KOPT-K1 (cell line): ENCODE data around the gene HYDIN.

Source experiments
- H3K27ac ChIP-seq: fragments of 200-600 bp; sonication (generic); 2 replicates; pipeline ENCODE4 v1.5.1; 2016; ENCODE audit warnings: antibody characterized with exemption, mild to moderate bottlenecking, low read depth, low read length; ENCODE audit not compliant: poor library complexity, severe bottlenecking
- H3K36me3 ChIP-seq: fragments of 200-600 bp; sonication (generic); 2 replicates; pipeline ENCODE4 v1.5.1; 2017; ENCODE audit warnings: antibody characterized with exemption, mild to moderate bottlenecking, low read length, moderate library complexity; ENCODE audit not compliant: insufficient read depth
- H3K9me3 ChIP-seq: fragments of 200-600 bp; sonication (generic); 2 replicates; pipeline ENCODE4 v1.5.1; 2017; ENCODE audit warnings: antibody characterized with exemption, low read length, mild to moderate bottlenecking; ENCODE audit not compliant: insufficient read depth, poor library complexity, severe bottlenecking

The HYDIN gene

DNA sequence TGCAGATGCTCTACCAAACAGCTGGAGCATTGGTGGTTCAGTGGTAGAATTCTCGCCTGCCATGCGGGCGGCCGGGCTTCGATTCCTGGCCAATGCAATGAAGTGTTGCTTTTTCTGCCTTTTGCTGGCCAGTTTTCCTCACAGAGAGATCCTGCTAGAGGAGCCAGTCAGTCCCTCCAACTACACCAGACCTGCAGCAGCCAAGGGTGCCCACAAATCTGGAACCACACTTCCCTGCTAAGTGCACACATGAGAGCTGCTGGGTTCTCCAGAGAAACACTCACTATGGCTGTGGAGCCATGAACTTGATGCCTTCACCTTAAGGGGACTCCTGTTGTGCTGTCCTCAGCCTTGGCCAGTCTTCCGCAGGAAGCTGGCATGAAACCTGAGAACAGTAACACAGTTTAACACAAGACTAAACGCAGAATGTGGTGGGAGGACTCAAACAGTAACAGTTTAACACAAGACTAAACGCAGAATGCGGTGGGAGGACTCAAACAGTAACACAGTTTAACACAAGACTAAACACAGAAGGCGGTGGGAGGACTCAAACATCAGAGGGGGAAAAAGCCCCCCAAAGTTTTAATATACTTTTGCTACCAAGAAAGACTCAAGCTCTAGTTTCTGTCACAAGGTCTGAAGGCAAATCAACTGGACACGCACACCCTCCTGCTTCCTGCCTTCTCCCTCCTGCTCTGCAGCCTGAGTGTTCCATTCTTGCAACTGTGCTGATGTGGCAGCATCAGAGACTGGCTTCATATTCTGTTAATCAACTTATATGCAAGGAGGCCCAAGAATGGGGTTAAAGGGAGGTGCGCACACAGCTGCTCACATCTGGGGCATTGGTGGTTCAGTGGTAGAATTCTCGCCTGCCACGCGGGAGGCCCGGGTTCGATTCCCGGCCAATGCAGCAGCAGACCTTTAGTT, 441.6 kb downstream of the HYDIN start:
- no peak overlapping the region for H3K27ac ChIP-seq
- peaks cover 46% of the 10 kb centered on the region for H3K36me3 ChIP-seq
- no peaks in the 10 kb centered on the region for H3K9me3 ChIP-seq

DNA sequence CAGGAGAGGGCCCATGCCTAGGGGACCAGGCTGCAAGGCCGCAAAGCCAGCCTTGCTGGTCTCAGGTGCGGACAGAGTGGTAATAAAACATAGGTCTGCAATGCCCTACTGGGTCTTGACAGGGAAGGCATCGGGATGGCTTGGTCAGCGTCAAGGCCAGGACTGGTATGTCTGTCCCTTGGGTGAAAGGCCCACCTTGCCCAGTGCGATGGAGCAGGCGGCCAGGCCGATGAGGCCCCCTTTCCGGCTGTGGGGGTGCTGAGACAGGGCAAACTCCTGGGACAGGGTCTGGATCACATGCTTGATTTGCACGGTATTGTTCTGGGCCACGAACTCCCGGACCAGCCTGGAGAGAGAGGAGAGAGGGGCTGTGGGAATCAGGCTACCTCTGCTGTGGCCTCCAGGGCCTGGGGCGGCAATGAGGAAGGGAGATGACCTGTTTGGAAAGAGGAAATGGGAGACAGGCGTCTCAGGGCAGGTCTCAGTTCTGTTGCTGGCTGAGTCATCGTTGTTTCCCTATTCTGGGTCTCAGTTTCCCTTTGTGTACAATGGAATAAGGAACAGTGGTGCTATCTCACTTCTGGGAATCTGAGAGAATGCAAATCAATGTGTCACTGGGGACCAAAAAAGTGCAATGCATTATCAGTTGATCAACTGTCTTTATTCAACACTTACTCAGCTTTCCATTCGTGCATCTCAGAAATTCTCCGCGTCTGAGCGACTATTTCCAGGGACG, 444.3 kb downstream of the HYDIN start:
- H3K36me3 ChIP-seq: peaks cover 73% of the 10 kb centered on the region
- H3K27ac ChIP-seq: no peak overlapping the region
- no peaks in the 10 kb centered on the region for H3K9me3 ChIP-seq

- peaks cover 86% of the 10 kb centered on the region for H3K36me3 ChIP-seq
- H3K27ac ChIP-seq: no peak overlapping the region
- H3K9me3 ChIP-seq: no peaks in the 10 kb centered on the region
Observed at GRCh38 chr16:70784692-70785555, 445.6 kb downstream of the HYDIN start.

DNA sequence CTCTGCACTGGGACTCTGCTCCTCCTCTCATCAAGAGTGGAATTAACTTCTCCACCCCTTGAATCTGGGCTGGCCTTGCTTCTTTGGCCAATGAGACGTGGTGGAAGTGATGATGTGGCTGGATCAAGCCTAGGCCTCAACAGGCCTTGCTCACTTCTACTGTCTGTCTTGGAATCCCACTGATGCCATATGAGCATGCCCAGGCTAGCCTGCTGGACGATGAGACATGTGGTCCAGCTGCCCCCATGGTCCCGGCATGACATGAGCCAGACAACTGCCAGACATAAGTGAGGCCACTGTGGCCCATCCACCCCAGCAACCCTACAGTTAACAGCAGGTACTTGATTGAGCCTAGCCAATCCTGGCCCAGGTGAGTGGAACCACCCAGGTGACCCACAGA, 448.3 kb downstream of the HYDIN start:
- Histone ChIP-seq H3K36me3 (peaks cover 96% of the 10 kb centered on the region), H3K9me3 (no peaks in the 10 kb centered on the region), H3K27ac (no peak overlapping the region)

DNA sequence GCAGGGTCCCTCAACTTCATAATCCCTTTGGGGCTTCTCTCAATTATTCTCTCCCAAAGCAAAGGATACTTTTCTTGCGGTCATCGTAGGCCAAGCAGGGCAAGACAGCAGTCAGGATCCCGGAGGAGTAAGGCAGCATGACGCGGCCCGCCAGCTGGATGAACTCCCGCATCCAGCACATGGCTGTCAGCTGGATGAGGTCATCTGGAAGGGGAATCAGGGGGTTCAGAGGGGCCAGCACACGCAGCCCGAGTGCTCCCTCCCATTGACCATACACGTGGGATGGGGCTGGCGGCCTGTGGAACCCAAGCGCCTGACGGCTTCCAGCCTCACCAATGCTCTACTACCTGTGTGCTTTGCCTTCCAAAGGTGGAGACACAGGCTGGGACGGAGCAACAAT, 448.7 kb downstream of the HYDIN start:
- no peak overlapping the region for H3K27ac ChIP-seq
- H3K9me3 ChIP-seq: no peaks in the 10 kb centered on the region
- peaks cover 98% of the 10 kb centered on the region for H3K36me3 ChIP-seq

DNA sequence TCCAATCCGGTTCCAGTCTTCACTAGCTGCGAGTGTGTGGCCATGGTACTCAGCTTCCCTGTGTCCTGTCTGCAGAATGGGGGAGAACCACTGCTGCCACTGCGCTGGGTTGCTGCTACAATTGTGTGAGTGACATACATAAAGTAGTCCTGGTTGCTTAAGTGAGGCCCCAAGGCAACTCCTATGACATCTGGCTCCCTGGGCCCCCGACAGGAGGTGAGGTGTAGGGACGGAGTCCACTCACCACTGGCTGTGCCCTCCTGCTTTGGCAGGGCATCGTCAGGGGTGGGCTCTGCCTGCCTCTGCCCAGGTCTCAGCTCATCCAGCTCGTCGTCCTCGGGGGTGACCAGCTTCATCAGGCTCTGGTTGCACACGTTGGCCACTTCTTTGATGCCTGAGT, 450.0 kb downstream of the HYDIN start:
- Histone ChIP-seq H3K9me3 (no peaks in the 10 kb centered on the region), H3K36me3 (peaks cover 98% of the 10 kb centered on the region), H3K27ac (no peak overlapping the region)

DNA sequence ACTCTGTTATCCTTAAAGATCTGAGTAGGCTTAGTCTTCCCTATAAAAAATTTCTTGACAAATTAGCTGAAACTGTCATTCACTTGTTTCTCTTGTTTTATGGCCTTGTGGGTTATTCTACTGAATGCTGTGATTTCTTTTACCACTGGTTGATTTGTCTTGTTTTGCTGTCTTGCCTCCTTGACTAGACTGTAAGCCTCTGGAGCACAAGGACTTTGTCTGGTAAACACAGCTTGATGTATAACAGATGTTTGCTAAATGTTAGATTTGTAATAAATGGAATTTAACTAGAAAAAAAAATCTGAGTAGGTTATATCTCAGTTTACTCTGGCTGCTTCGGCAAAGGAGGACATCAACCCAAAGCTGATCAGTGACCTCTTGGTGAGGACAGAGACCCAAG, 451.2 kb downstream of the HYDIN start:
- no peaks in the 10 kb centered on the region for H3K9me3 ChIP-seq
- H3K36me3 ChIP-seq: peaks cover 94% of the 10 kb centered on the region
- H3K27ac ChIP-seq: no peak overlapping the region

DNA sequence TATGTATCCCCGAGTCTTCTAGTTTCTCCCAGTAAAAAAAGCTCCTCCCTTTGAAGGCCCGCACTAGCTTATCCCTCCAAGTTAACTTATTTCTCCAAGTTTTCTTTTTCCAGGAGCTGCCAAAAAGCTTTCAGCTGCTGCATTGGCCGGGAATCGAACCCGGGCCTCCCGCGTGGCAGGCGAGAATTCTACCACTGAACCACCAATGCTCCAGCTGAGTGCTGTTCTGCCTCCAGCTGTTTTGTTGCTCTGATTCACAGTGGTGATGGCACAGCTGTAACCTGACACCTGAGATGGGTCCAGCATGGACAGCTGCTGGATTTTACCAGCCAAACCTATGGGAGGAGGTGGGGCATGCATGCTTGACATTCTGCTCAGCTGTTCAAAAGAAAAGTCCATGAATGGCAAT, 451.6 kb downstream of the HYDIN start:
- H3K27ac ChIP-seq: no peak overlapping the region
- H3K36me3 ChIP-seq: peaks cover 94% of the 10 kb centered on the region
- no peaks in the 10 kb centered on the region for H3K9me3 ChIP-seq

GRCh38 chr16:70777973-70778406, 452.5 kb downstream of the HYDIN start:
- no peak overlapping the region for H3K27ac ChIP-seq
- H3K9me3 ChIP-seq: no peaks in the 10 kb centered on the region
- H3K36me3 ChIP-seq: peaks cover 92% of the 10 kb centered on the region

DNA sequence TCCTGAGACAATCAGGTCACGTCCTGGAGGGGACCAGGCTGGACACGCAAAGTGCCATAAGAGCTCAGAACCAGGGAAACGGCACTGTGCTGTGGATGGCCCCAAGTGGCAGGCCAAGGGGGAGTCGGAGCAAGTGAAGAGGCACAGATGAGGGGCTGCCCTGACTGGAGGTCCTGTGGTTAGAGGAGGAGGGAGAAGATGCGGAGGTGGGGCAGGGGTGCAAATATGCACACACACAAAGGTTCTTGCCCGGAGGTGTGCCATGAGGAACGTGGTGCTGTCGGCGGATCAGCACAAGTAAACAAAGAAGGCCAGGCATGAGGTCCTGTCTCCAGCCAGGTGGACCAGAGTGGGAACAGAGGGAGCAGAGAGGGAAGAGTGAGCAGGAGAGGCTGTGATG, 453.0 kb downstream of the HYDIN start:
- no peaks in the 10 kb centered on the region for H3K9me3 ChIP-seq
- no peak overlapping the region for H3K27ac ChIP-seq
- H3K36me3 ChIP-seq: peaks cover 92% of the 10 kb centered on the region

GRCh38 chr16:70775399-70775798, 455.1 kb downstream of the HYDIN start:
- peaks cover 92% of the 10 kb centered on the region for H3K36me3 ChIP-seq
- no peak overlapping the region for H3K27ac ChIP-seq
- no peaks in the 10 kb centered on the region for H3K9me3 ChIP-seq

- Histone ChIP-seq H3K9me3 (no peaks in the 10 kb centered on the region), H3K27ac (no peak overlapping the region), H3K36me3 (peaks cover 92% of the 10 kb centered on the region)
Observed at GRCh38 chr16:70774261-70774660, 456.3 kb downstream of the HYDIN start.

DNA sequence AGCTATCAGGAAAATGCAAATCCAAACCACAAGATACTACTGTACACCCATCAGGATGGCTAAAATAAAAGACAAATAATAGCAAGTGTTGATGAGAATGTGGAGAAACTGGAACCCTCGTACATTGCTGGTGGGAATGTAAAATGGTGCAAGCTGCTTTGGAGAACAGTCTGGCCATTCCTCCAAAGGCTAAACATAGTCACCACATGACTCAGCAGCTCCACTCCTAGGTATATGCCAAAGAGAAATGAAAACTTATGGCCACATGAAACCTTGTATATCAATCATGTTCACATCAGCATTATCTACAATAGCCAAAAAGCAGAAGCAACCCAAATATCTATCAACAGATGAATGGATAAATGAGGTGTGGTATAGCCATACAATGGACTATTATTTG, 458.0 kb downstream of the HYDIN start:
- H3K27ac ChIP-seq: no peak overlapping the region
- peaks cover 83% of the 10 kb centered on the region for H3K36me3 ChIP-seq
- H3K9me3 ChIP-seq: no peaks in the 10 kb centered on the region

- Histone ChIP-seq H3K27ac (no peak overlapping the region), H3K36me3 (peaks cover 79% of the 10 kb centered on the region), H3K9me3 (no peaks in the 10 kb centered on the region)
Observed at GRCh38 chr16:70770626-70771552, 459.6 kb downstream of the HYDIN start.
